HG02943 (cell line): Measurements from ENCODE around the gene RAB3IL1.

Experiments used
- ATAC-seq: cut with Tn5 transposase; IDR thresholded peaks from one replicate; pipeline ENCODE4 v1.9.1; 2021; ENCODE audit warnings: mild to moderate bottlenecking, low read depth, moderate library complexity; ENCODE audit not compliant: unreplicated experiment

Gene RAB3IL1

GRCh38 chr11:61919705-61920631, 2.6 kb upstream of the RAB3IL1 start:
- ATAC-seq: no peak

GRCh38 chr11:61918938-61919704, 1.8 kb upstream of the RAB3IL1 start:
- no peak for ATAC-seq

GRCh38 chr11:61918251-61918937, 1.0 kb upstream of the RAB3IL1 start:
- no peak for ATAC-seq

- no peak for ATAC-seq
These were observed 531 bp downstream of the RAB3IL1 start for GRCh38 chr11:61916737-61917333.

- no peak for ATAC-seq
These were observed 2.7 kb downstream of the RAB3IL1 start for GRCh38 chr11:61914471-61915171.

GRCh38 chr11:61913699-61914395, 3.5 kb downstream of the RAB3IL1 start:
- ATAC-seq: no peak

GRCh38 chr11:61912991-61913698, 4.2 kb downstream of the RAB3IL1 start:
- no peak for ATAC-seq

- ATAC-seq: no peak
These were observed 4.9 kb downstream of the RAB3IL1 start for GRCh38 chr11:61912530-61912898.

GRCh38 chr11:61911701-61912529, 5.5 kb downstream of the RAB3IL1 start:
- no peak for ATAC-seq

GRCh38 chr11:61911128-61911700, 6.2 kb downstream of the RAB3IL1 start:
- no peak for ATAC-seq

- ATAC-seq: no peak
These were observed 6.9 kb downstream of the RAB3IL1 start for GRCh38 chr11:61910187-61911127.

- ATAC-seq: no peak
These were observed 8.5 kb downstream of the RAB3IL1 start for GRCh38 chr11:61908730-61909316.

- ATAC-seq: no peak
These were observed 9.3 kb downstream of the RAB3IL1 start for GRCh38 chr11:61907871-61908729.

- no peak for ATAC-seq
These were observed 10.1 kb downstream of the RAB3IL1 start for GRCh38 chr11:61907282-61907681.

GRCh38 chr11:61906522-61906909, 10.8 kb downstream of the RAB3IL1 start:
- no peak for ATAC-seq
